Measurements from ENCODE around the gene TACO1.

TACO1 gene

DNA sequence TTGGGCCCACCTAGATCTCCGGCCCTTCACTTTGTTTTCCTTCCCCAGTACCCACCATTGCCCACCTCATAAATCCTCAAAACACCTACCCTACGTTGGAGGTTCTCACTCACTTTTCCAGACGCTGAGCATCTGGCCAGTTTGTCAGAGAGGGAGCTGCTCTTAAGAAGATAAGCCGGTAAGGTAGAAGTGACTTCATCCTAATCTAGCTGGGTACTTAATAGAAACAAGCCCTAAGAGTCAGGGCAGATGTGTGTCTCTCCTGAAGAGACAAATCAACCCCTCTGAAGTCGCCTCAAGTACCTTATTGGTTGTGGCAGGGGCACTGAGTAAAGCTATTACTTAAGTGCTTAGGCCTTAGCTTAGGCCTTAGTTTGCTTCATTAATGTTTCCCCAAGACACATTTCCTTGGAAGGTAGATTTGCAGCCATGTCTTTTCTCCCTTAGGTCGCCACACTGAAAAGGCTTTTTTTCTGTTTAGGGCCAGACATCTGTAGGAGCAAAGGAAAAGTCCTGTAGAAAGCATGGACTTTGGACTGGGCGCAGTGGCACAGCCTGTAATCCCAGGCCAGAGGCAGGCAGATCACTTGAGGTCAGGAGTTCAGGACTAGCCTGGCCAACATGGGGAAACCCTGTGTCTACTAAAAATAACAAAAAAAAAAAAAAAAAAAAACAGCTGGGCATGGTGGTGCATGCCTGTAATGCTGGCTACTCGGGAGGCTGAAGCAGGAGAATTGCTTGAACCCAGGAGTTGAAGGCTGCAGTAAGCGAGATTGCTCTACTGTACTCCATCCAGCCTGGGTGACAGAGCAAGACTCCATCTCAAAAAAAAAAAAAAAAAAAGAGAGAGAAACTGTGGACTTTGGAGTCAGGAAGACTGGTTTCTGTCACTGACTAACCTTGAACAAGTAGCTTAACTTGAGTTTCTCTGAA lies 1.0 kb downstream of the TACO1 start:
- DNase-seq, result no peak

DNA sequence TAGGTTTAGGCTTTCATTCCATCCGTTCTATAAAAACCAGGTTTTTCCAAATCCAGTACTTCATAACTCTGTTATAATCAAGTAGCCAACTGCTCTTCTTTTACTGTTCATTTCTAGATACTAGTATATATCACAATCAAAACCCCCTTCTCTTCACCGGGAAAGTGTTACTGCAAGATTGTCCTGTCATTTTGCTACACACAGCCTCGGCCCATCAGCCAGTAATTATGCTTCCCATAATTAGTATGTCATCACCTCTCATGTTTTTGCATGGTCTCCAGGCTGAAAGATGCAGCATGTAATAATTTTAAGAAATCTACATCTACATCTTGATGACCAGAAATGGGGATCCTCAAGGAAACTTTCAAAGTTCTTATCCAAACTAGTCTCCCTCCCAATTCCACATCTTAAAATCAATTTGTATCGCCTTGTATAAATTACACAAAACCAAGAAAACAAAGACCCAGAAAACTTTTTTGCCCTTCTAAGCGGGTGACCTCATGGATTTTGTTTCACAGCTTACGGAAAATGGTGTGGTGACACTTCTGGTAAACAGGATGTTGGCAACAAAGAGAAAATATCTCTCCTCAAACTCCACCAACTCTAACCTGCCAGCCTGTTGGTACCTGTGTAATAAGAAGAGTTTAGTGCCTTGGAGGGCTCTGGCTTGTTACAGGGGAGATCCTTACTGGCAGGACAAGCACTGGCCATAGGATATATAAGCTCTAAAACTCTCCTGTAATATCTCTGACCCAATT lies 9.3 kb downstream of the TACO1 start:
- no peak for DNase-seq

DNA sequence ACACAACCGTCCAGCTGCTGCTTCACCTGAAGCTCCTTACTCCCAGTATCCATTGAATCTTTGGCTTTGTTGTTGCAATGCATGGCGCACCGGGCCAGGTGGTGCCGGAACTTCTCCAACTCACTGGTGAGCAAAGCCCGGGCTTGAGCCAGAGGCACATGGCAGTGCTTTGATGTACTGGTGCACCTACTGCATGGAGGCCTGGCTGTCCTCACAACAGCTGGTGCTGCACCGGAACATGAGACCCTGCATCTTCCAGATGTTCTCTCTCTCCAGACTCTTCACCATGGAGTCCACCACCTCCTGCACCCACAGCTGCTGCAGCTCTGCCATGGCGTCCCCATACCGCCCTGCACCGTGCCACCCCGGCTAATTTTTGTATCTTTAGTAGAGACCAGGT lies 10.2 kb downstream of the TACO1 start:
- DNase-seq, result no peak

DNA sequence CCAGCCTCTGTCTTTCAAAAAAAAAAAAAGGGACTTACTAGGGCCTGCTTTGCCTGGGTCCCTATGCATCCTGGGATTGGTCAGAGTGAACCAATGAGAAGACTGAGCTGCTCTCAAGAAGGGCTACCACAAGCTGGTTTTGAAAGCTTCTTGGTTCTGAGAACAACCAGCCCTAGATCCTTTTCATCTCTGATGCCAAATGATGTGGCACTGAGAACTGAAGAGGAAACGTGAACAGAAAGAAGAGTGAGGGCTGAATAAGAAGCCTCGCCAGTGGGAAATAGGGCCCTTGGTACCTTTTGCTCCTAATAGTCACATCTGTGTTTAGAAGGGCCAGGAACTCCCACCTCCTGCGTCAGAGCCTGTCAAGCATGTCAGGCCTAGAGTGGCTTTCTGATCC lies 10.7 kb downstream of the TACO1 start:
- no peak for DNase-seq

DNA sequence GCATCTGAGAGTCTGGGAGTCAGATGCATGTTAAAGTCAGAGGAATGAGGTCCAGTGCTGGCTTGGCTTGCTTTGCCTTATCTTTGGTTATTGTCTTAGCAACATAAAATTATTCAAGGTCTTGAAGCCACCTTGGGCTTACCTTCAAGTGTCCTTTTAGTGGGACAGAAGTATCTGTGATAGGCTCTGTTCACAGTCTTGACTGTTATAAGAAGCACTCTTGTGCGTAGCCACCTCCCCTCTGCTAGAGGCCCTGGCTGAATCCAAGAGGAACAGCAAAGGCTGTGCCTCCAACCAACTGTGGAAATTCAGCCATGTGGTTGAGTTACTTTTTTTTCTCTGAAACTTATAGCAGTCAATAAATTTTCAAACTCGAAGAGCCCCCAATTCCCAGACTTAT lies 13.0 kb downstream of the TACO1 start:
- no peak for DNase-seq

DNA sequence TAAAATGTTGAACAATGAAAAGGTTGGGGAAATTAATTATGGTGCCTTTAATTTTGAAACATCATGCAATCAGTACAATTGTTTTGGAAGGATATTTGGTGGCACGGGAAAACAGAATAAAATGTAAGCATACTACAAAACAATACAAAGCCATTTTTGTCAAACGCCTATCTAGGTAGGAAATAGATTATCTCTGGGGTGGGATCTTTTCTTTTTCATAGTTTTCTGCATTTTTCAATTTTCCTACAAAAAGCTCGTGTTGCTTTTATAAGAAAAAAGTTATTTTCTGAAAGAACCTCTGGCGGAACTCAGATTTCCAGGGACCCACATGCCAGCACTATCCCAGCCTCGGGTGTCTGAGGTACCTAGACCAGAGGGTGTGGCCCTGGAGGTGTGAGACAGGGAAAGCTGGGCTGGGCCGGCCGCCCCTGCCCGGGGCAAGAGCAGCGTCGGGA lies 20.6 kb downstream of the TACO1 start:
- DNase-seq, result no peak

DNA sequence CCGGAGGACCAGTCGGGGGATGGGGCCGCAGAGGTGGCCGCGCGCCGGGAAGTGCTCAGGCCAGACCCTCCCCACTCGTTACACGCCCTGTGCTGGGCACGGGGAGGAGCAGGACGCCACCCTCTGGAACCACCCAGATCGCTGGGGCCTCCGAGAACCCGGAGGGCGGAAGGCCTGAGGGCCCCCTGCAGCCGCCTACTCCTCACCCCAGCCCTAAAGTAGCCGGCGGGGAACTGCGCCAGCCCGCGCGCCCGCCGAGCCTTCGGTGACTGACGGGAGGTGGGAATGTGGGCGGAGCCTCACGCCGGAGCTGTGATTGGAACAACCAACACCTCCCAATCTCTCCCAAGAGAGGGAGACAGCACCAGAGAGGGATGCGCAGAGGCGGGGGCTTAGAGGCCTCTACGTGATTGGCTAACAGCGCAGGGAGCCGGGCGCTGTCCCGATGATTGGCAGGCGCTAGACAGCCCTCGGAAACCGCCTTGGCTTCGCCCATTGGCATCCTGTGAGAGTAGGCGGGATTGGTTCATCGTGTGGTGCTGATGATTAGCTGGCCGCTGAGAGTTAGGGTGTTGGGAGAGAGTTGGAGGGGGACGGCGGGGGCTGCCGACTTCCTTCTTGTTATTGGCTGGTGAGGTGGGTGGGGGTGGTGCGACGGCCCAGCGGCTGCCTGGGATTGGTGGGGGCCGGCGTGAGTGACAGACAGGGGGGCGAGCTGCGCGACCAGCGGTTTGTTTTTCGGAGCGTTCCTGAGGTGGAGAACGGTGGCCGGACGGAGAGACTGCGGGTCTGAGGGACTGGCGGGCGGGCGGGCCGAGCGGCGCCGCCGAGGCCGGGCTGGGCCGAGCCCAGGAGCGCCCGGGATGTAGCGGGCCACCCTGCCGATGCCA lies 21.2 kb downstream of the TACO1 start, which contains the start of gene MAP3K3:
Gene MAP3K3, plus strand, starts transcription at position 734 of the 890 bp plus-strand sequence. CDS start 343 bp downstream, outside the sequence.
- peak; percentile 100 for DNase-seq

DNA sequence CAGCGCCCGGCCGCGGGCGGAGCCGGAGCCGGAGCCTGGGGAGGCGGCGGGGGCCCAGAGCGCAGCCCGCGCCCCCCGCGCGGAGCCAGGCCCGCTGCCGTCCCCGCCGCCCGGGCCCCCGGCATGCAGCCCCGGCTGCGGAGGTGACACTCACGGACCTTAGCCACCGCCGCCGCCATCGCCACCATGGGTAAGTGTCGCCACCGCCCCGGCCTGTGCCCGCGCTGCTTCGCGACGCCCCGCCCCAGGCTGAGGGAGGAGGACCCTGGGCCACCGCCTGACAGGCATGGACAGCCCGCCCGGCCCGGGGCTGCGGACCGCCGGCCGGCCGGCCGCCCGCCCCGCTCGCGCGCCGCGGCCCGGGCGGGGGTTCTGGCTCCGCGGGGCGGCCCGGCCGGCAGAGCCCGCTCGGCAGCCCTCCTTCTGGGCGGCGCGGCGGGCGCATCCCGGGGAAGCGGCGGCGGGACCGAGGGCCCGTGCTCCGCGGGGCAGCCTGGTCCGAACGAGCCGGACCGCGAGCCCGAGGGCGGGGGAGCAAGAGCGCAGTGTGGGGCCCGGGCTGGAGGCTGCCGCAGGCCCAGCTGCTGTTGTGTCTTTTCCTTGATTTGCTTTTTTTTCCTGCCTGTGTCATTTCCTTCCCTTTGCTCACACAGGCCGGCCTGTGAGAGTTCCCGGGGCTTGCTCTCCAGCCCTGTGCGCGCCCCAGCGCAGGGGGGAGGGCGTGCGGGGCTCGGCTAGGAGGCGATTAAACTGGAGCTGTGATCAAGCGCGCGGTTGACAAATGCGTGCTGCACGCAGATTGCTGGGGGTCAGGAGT lies 22.1 kb downstream of the TACO1 start:
- peak; percentile 45 for DNase-seq

DNA sequence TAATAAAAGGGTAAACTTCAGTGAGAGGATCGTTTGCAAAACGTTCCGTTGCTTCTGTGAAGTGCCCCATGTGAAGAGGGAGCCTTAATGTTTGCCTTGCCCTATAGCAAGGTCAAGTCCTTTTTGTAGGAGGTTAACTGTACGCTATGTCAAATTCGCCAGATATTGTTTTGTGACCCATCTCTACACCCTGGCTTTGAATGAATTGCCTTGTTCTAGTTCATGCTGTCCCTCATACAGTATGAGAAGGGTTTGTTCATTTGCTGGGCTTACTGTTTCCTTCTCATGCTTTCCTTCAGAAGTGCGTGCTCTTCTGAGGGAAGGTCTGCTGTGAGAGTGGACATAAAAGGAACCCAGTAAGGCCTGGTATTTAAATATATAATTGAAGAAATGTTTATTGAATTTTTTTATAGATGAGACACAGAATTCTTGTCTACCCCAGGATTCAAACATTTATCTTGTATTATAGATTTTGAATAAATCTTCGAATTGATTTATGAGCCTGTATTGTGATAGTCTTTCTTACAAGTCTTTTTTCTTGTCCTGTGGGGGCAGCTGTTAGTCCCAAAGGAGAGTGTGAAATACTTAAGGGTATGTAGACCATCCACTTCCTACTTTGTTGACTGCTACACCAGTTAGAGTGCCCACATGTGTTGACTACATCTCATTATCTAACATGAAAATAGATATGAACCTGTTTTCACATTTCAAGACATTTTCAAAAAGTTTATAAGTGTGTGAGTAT lies 23.3 kb downstream of the TACO1 start:
- DNase-seq, result no peak

DNA sequence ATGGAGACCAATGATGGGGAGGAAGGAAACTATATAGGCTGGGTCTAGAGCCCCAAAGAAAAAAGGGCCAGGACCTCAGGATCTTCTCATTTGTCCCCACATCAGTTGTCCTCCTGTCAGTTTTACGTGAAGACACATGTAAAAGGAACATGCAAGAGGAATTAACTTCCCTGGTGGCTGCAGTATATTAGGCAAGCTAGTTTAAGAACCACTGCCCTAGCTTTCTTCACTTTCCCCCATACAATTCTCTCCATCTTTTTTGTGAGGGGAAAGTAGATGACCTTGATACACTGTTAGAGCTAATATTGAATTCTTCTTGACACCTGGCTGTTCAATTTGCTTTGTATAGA lies 23.8 kb downstream of the TACO1 start:
- no peak for DNase-seq

DNA sequence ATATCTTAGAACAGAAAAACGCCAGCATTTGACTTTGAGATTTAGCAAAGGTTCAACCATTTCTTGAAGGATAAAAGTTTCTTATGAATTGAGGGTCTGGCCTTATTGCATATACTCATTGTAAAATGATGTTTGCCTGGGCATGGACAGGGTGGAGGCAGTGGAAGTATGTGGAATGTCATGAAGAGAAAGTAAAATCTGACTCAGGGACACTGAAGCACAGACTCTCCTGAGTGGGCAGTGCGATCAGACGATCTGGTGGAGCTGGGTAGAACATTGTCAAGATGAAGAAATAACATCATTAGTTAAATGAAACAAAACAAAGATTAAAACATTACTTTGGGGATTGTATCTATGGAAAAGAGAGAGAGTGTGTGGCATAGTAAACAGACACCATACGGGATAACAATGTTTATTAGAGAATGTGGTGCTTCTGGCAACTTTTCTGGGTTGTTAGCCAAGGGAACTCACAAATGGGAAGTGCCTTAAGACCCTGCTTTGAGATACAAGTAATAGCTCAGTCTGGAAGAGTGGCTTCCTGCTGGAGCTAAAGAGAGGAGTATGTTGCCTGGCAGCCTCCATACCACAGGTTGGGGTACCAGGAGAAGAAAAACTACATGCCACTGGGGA lies 26.0 kb downstream of the TACO1 start:
- no peak for DNase-seq

DNA sequence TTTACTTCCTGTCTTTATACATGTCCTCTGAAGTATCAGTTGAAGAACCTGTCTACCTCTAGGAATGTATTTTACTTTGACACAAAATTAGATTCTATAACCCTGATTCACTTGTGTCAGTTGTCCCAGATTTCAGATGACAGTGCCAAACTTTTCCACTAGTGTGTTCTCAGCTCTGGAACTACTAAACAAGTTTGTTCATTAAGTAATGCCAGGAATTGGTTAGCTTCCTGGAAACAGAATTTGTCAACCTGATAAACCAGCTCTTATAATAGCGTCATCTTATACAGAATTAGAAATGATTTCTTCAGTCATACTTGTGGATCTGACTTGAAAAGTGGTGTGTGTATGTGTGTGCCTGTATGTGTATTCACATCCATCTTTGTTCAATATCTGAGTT lies 28.9 kb downstream of the TACO1 start:
- DNase-seq, result no peak

DNA sequence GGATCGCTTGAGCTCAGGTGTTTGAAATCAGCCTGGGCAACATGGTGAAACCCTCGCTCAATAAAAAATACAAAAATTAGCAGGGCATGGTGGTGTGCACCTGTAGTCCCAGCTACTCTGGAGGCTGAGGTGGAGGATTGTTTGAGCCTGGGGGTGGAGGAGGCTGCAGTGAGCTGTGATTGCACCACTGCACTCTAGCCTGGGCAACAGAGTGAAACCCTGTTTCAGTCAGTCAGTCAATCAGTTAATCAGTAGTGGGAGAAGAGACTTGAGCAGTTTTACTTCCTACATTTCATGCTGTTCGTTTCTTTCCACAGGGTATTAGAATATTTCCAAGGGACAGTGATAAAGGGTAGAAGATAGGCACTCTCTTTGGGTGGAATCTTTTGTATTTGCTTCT lies 30.4 kb downstream of the TACO1 start:
- no peak for DNase-seq

DNA sequence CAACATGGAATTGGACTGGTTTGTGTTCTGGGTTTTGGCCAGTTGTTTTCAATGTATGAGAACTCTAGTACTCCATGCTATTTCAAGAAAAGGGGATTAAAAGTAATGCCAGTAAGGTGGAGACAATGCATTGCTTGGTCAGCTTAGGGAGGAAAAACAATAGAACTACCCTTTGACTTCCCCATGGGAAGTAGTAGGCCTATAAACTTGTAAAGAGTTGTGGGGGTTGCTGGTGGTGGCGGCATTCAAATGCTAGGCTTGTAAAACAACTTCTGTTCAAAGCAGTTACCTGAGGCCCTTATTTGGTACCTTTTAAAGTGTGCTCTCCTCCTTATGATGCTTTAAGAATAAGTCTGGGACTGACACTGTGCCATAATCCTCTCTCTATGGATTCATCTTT lies 30.9 kb downstream of the TACO1 start:
- DNase-seq, result no peak

DNA sequence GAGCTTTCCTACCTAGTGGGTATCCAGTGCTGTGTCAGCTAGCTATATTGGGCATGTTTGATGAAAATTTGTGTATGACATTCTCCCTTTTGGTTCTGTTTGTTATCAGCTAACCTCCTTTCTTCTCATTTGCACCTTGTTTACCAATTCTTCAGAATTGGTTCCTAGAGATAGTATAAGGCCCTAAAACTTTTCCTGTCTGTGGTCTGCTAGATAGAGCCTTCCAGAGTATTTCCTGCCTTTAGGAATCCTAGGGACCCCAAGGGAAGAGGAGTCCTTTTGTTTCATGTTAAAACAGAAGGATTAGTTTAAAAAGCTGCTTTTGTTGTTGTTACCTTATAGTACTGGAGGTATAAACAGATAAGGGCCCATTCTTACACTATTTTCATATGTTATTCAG lies 33.0 kb downstream of the TACO1 start:
- DNase-seq, result no peak

DNA sequence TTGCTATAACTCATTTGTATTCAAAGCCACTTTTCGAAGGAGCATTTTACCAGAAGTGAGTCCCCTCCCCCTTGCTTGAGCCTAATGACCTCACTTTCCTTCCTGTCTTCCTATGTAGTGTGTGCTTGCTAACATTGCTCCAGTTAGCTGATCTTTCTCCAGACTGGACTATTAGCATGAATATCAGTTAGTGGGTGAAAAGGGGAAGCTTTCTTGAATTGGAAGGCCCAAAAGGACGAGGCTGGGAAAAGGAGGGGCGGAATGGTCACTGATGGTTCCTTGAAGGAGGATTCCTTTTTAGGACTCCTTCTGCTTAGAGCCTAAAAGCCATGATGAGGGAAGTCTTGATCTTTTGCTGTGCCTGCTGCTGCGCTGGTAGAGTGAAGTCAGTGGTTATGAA lies 33.5 kb downstream of the TACO1 start:
- DNase-seq, result peak; percentile 19

DNA sequence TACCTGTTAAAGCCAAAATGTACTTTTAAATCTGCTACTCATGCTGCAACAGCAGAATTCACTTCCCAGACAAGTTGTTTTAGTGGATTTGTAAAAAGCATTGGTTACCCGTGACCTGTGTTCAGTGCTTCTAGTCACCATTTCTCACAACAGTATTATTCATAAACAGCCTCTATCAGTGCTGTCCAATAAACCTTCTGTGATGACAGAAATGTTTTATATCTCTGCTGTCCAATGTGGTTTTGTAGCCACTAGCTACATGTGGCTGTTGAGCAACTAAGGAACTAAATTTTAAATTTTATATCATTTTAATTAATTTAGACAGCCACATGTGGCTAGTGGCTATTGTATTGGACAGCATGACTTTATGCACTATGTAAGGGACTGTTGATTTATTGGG lies 34.1 kb downstream of the TACO1 start:
- DNase-seq, result peak; percentile 14

DNA sequence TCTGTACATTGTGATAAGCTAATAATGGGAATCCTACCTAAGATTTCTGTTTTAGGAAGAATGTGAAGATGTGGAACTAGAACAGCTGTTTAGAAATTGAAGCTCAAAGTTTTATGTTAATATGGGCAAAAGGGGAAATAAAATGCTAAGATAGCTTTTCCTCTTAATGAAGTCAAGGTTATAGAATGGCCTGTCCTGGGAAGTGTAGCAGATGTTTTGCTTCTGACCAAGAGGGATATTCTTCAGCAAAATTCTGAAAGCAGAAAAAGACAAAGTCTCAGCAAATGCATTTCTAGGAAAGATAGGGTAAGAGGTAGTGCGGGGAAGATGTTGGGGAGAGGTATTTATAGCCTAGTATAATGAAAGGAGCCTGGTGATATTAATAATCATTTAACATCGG lies 34.6 kb downstream of the TACO1 start:
- DNase-seq, result no peak

DNA sequence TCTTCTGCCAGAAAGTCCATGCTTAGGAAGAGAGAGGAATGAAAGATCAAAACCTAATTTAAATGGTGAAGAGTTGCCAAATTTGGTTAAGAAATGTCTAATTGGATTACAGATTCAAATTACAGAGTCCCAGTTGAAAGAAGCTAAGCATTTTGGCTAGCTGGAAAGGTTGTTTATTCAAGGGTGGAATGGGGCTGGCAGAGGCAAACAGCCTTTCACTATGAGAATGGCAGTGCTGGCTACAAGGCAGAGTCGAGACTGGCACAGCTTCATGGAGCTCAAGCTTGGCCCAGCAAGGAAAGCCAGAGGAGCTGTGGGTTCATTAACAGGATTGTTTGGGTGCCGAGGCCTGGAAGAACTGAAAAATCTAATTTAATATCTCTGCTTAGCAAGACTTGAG lies 35.1 kb downstream of the TACO1 start:
- DNase-seq, result no peak

DNA sequence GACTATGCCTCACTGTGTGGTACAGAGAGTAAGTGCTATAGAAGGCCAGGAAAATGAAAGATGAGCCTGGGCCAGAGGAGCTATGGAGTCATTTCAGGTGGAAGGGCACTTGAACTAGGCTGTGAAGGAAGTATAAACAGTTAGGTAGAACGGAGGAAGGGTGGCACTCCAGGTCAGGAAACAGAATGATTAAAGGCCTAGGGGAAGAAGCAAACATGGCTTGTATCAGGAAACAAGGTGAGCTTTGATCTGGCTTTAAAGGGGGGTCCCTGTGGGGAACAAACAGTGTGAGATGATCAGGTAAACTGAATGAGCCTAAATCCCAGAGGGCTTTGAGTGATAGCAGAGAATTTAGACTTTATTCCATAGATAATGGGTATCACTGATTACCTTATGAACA lies 38.4 kb downstream of the TACO1 start:
- DNase-seq, result no peak

DNA sequence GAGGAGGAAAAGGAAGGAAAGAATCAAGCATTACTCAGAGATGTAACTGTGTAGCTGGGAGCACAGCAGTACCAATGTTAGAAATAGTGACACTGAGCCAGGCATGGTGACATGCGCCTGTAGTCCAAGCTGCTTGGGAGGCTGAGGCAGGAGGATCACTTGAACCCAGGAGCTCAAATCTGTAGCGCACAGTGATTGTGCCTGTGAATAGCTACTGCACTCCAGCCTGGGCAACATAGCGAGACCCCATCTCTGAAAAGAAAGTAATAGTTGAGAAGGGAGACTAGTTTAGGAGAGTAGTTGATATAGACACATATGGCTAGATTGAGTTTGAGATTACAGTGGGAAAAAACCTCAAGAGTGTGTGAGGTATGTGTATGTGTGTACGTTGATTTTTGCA lies 39.3 kb downstream of the TACO1 start:
- no peak for DNase-seq
